ENCODE measurements around the gene SYT7.

SYT7 gene

DNA sequence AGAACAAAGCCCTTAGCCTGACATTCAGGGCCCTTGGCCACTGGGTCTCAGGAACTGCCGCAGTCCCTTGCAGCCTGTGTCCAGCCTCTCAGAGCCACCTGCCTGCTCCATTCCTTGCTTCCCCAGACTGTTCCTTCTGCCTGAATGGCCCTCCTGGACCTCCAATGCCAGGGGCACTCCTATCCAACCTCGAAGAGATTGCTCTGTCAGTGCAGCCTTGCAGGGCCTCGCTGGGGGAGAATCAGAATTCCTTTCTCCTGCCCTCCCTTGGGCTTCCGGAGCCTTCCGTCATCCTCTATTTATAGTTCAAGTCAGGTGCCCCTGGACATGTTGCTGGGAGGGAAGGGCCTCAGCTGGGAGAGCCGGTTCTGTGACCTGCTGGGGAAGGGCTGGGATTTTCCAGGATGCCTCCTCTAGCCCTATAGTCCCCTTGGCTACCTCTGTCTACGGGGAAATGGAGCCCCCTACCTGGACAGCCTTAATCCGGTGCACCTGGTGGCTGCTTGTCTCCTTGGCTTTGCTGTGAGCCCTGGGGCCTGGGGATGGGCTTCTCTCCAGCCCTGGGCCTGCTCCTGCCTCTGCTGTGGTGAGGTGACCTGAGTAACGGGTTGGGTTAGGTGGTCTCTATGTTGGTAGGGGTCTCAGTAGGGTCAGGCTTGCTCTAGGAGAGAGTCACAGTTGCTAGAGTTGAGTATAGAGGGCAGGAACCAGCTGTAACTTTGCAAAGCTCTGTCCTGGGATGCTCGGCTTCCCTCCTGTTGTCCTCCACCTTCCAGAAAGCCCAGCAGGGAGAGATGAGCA, 45.9 kb upstream of the SYT7 start:
- peak; percentile 40 for DNase-seq (ENCODE audit: low read depth)
- H3K4me3 ChIP-seq (ENCODE audit: low read length), result no peak overlapping the region
- TF ChIP-seq, protein P1, sequence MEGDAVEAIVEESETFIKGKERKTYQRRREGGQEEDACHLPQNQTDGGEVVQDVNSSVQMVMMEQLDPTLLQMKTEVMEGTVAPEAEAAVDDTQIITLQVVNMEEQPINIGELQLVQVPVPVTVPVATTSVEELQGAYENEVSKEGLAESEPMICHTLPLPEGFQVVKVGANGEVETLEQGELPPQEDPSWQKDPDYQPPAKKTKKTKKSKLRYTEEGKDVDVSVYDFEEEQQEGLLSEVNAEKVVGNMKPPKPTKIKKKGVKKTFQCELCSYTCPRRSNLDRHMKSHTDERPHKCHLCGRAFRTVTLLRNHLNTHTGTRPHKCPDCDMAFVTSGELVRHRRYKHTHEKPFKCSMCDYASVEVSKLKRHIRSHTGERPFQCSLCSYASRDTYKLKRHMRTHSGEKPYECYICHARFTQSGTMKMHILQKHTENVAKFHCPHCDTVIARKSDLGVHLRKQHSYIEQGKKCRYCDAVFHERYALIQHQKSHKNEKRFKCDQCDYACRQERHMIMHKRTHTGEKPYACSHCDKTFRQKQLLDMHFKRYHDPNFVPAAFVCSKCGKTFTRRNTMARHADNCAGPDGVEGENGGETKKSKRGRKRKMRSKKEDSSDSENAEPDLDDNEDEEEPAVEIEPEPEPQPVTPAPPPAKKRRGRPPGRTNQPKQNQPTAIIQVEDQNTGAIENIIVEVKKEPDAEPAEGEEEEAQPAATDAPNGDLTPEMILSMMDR (conservative IDR thresholded peaks at IDR 0.05; ENCODE audit: low read depth, low read length), result no peak

DNA sequence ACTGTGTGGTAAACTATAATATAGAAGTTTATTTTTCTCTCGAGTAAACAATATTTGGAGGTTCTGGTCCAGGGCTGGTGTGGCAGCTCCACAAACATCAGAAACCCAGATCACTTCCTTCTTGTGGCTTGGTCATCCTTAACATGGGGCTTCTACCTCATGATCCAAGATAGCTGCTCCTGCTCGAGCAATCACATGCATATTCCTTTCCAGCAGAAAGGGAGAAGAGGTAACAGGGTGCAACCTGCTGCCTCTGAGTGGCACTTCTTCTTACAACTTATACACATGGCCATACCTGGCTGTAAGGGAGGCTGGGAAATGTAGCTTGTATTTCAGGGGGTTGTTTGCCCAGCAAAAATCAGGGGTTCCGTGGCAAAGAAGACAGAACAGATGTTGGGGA, 44.6 kb upstream of the SYT7 start:
- TF ChIP-seq, protein P1 (conservative IDR thresholded peaks at IDR 0.05; ENCODE audit: low read depth, low read length), result no peak
- DNase-seq (ENCODE audit: low read depth), result no peak
- H3K4me3 ChIP-seq (ENCODE audit: low read length), result no peak overlapping the region

DNA sequence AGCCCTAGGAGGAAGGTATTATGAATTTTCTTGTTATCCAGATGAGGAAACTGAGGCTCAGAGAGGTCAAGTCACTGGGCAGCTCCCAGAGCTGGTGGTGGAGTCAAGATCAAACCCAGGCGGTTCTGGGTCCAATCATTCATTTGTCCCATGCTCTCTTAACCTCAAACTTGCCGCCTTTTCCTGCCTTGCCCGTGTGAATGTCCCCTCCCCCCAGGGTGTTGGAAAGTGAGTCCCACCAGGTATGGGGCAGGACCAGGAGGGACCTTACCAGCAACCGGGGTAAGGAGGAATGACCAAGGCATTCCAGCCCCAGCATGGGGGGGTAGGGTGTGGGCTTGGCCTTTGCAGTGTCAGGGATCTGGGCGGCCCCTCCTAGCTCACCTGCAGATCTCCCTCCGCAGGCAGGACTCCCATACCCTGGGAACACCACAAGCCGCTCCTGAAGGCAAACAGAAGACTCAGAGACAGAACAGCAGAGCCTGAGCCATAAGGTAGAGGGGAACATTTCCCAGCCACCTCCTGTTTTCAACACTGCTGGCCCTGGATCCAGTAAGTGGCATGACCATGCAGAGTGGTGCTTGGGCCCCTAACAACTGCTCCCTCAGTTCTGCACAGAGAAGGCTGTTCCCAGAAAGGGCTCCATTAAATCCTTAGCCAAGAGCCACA, 41.2 kb upstream of the SYT7 start:
- DNase-seq (ENCODE audit: low read depth), result no peak
- TF ChIP-seq, protein P1 (conservative IDR thresholded peaks at IDR 0.05; ENCODE audit: low read depth, low read length), result no peak
- H3K4me3 ChIP-seq (ENCODE audit: low read length), result no peak overlapping the region

DNA sequence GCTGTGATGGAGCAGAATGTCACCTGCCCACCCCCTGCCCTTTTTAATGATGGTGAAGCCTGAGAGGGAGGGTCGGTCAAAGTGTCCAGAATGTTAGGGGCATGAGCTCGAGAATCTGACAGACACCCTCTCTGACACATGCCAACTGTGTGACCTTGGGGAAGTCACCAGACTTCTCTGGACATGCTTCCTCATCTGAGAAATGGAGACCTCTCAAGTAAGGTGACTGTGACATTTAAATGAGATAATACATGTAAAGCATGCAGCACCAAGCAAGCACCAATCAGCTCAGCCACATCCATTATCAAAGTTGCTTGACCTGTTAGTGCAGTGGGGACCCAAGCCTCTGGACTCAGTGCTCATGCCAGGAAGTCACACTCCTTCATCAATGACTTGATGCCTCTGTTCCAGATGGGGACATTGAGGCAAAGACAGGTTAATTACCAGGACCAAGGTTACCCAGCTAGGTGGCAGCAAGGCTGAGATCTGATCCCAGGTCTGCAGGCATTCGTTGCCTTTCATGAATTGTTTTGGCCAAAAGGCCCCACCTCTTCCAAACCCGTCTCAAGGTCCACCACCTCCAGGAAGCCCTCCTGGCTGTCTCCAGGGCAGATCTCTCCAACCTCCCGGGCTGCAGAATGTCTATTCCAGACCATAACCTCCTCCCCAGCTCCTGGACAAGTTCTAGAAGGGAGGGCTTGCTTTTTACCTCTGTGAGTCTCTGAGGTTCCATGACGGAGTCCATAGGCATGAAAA, 38.8 kb upstream of the SYT7 start:
- no peak overlapping the region for H3K4me3 ChIP-seq (ENCODE audit: low read length)
- TF ChIP-seq, protein P1 (conservative IDR thresholded peaks at IDR 0.05; ENCODE audit: low read depth, low read length), result no peak
- no peak for DNase-seq (ENCODE audit: low read depth)

DNA sequence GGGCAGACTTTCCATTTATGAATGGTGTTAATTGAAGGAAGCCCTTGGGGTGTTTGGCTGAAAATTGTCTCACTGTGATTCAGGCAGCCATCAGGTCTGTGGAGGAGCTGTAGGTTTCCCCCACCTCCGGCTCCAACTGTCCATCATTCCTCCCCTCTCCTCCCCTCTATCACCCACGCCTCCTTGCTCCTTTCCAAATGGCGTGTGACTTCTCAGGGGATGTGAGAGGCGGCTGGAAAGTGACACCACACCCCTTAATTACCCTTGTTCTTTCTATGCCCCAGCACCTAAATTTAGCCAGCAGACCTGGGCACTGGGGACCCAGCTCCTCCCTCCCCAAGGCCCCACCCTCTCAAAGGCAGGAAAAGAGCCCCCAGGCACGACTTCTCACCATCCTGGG, 38.1 kb upstream of the SYT7 start:
- no peak for DNase-seq (ENCODE audit: low read depth)
- H3K4me3 ChIP-seq (ENCODE audit: low read length), result no peak overlapping the region
- TF ChIP-seq, protein P1 (conservative IDR thresholded peaks at IDR 0.05; ENCODE audit: low read depth, low read length), result no peak

DNA sequence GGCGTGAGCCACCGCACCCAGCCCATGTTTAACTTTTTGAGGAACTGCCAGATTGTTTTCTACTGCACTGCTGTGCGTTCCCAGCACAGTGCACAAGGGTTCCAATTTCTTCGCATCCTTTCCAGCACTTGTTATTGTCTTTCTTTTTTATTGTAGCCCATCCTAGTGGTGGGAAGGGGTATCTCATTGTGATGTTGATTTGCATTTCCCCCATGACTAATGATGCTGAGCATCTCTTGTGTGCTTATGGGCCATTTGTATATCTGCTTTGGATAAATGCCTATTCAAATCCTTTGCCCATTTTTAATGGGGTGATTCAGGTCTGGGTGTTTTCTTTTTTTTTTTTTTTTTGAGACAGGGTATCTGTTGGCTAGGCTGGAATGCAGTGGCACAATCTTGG, 36.6 kb upstream of the SYT7 start:
- no peak overlapping the region for H3K4me3 ChIP-seq (ENCODE audit: low read length)
- TF ChIP-seq, protein P1 (conservative IDR thresholded peaks at IDR 0.05; ENCODE audit: low read depth, low read length), result no peak
- no peak for DNase-seq (ENCODE audit: low read depth)
